ENCODE results near the gene ZNF561. TPM values are rescaled to one million over a fixed set of nuclear protein-coding genes. Genes with fewer than 3 reads are reported as not detected.
"Not testable (repeated sequence)": the region's sequence is repeated elsewhere in the genome, so short reads cannot be mapped to it uniquely, and the experiment has no call there.

Gene ZNF561
- total RNA-seq, 1 experiment from 2014 or later = 41.3 TPM

DNA sequence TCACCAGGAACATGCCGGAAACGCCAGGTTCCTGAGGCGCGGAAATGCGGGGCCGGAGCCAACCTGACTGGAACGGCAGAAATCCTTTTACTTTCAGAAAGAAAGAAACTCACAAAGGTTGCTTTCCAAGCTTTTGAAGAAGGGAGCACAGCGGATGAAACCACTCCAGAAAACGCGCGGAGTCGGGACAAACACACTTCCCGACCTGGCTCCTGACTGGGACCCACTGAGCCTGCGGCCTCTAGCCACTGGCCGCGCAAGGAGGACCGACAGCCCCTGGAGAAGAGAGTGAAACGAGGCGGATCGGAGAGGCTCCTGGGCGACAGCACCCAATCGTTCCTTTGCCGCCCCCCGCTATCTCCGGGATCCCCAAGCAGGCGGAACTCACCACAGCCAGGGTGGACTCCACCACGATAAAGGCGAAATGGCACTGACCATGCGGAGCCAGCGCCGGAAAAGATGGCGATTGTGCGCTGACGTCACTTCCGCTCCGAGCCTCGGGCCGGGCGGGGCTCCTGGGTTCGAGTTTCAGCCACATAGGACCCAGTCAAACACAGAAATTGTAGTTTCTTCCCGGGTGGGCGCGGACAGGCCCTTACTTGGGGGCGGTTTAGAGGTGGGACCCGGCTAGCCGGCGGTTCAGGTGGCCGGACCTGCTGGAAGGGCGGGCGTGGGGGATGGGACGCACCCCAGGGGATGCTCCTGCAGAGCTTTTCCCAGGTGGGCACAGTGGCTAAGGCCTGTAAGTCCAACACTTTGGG is 36.8 kb downstream of the ZNF561 start, which contains the start of gene ZNF121:
Gene ZNF121 (minus strand): TSS at position 432 of the 761 bp plus-strand sequence. CDS start 16,407 bp downstream, outside the sequence.
- in situ Hi-C loops (cut with HindIII; ENCODE audit: low sequenced_read_pairs) = no loop called here
- peak; percentile 89 for DNase-seq (ENCODE audit: low spot score)

DNA sequence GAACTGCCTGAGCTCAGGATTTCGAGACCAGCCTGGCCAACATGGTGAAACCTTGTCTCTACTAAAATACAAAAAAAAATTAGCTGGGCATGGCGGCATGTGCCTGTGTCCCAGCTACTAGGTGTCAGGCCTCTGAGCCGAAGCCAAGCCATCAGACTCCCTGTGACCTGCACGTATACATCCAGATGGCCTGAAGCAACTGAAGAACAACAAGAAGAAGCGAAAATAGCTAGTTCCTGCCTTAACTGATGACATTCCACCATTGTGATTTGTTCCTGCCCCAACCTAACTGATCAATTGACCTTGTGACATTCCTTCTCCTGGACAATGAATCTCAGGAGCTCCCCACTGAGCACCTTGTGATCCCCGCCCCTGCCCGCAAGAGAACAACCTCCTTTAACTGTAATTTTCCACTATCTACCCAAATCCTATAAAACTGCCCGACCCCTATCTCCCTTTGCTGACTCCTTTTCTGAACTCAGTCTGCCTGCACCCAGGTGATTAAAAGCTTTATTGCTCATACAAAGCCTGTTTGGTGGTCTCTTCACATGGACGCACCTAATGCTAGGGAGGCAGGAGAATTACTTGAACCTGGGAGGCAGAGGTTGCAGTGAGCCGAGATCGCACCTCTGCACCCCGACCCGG is 38.8 kb downstream of the ZNF561 start:
- DNase-seq (ENCODE audit: low spot score); in situ Hi-C loops (cut with HindIII; ENCODE audit: low sequenced_read_pairs): not testable (repeated sequence)

DNA sequence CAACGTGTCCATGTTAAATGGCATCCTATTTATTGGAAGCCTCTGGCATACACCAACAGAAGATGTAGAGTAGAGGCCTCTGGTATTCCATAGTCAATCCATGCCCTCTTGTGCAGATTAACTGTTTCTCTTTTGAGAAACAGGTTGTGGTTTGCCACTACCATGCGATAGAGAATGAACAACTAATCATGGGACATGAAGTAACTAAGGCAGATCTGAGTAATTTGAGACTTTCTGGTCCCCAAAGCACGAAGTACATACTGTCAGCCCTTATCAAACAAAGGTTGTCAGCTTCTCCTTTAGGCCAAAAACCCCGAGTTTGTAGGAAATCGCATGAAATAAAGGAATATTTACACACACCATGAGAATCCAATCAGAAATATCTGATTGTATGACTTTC is 40.3 kb downstream of the ZNF561 start:
- in situ Hi-C loops (cut with HindIII; ENCODE audit: low sequenced_read_pairs) = no loop called here
- no peak for DNase-seq (ENCODE audit: low spot score)

DNA sequence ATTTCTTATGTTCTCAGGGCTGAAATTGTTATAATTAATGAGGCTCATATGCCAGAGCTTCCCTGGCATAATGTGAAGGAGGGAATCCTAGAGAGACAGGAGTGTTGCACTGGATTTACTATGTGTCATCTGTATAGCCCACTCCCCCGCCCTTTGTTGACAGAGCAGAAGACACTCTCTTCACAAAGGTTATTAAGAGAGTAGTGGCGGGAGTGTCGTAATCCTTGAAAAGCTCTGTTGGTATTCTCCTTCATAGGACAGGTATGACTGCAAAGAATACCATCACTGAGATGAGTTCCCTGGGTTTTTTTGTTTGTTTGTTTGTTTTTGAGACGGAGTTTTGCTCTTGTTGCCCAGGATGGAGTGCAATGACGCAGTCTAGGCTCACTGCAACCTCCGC is 50.8 kb downstream of the ZNF561 start:
- no peak for DNase-seq (ENCODE audit: low spot score)
- in situ Hi-C loops (cut with HindIII; ENCODE audit: low sequenced_read_pairs) = no loop called here

DNA sequence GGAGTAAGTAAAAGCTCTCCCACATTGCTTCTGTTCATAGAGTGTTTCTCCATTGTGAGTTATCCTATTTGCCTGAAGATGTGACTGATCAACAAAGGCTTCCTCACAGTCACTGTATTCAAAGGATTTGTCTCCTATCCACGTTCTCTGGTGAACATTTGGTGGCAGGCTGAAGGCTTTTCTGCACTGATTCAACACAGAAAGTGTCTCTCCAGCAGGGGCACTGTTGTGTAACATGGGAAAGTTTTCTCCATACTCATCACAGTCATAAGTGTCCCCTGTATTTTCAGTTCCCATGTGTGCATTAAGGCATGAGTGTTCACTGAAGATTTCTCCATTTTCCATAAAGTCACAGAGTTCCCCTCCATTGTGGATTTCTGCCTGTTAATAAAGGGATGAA is 54.3 kb downstream of the ZNF561 start:
- in situ Hi-C loops (cut with HindIII; ENCODE audit: low sequenced_read_pairs) = no loop called here
- no peak for DNase-seq (ENCODE audit: low spot score)

DNA sequence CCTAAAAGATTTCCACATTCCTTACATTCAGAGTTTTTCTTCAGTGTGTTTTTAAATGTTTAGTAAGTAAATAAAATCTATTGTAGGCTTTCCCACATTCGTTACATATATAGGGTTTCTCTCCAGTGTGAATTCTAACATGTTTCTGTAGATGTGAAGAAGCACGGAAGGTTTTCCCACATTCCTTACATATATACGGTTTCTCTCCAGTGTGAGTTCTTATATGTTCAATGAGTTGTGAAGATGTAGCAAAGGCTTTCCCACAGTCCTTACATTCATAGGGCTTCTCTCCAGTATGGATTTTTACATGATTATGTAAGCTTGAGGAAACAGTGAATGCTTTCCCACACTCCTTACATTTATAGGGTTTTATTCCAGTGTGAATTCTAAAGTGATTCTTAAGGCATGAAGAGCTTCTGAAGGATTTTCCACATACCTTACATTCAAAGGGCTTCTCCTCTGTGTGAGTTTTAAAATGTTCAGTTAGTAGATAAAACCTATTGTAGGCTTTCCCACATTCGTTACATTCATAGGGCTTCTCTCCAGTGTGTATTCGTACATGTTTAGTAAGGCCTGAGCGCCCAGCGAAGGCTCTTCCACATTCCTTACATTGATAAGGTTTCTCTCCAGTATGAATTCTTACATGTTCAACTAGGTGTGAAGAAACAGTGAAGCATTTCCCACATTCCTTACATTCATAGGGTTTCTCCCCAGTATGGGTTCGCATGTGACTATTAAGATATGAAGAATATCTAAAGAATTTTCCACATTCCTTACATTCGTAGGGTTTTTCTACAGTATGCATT is 54.9 kb downstream of the ZNF561 start:
- DNase-seq (ENCODE audit: low spot score) = no peak
- in situ Hi-C loops (cut with HindIII; ENCODE audit: low sequenced_read_pairs) = no loop called here

Other genes starting within 250 kb of the ZNF561 start
- gene ZNF266, start 185.7 kb downstream of the ZNF561 start, total RNA-seq (2014; rRNA removed; shearing (Covaris generic)) = 13.0 and 16.1 TPM in 2 replicates
- gene ZNF560, start 122.6 kb downstream of the ZNF561 start, total RNA-seq (2014; rRNA removed; shearing (Covaris generic)) = not detected in 2 replicates
- 0.68 and 8.9 TPM in 2 replicates for gene ZNF426, start 82.6 kb downstream of the ZNF561 start, total RNA-seq (2014; rRNA removed; shearing (Covaris generic))
- 27.3 and 41.1 TPM in 2 replicates for gene ZNF121, start 36.7 kb downstream of the ZNF561 start, total RNA-seq (2014; rRNA removed; shearing (Covaris generic))
- 9.7 and 34.7 TPM in 2 replicates for gene ZNF562, start 53.9 kb upstream of the ZNF561 start, total RNA-seq (2014; rRNA removed; shearing (Covaris generic))
- 6.2 and 12.6 TPM in 2 replicates for gene ZNF846, start 147.5 kb upstream of the ZNF561 start, total RNA-seq (2014; rRNA removed; shearing (Covaris generic))
- gene FBXL12, start 197.8 kb upstream of the ZNF561 start, total RNA-seq (2014; rRNA removed; shearing (Covaris generic)) = 23.4 and 32.4 TPM in 2 replicates
- 338 and 361 TPM in 2 replicates for gene UBL5, start 206.7 kb upstream of the ZNF561 start, total RNA-seq (2014; rRNA removed; shearing (Covaris generic))
- gene PIN1, start 214.1 kb upstream of the ZNF561 start, total RNA-seq (2014; rRNA removed; shearing (Covaris generic)) = 222 and 282 TPM in 2 replicates

All from G401 (cell line).